Stimulated activated naive CD8-positive, alpha-beta T cell treated with anti-CD3 and anti-CD28 coated beads, Interleukin-15, Interleukin-2, amounts not matched to agents 100 ng/mL and 50 ng/mL, for 24 hours (primary cell): ENCODE results near the gene KCP.

Experiments used
- H3K27ac Mint-ChIP-seq: one replicate; pipeline ENCODE4 v1.8.0; 2021; ENCODE audit warnings: mild to moderate bottlenecking, mixed read lengths
- H3K27me3 Mint-ChIP-seq: one replicate; pipeline ENCODE4 v1.8.0; 2021; ENCODE audit warnings: mixed read lengths
- H3K36me3 Mint-ChIP-seq: one replicate; pipeline ENCODE4 v1.8.0; 2021; ENCODE audit warnings: low read depth, mixed read lengths
- H3K4me1 Mint-ChIP-seq: one replicate; pipeline ENCODE4 v1.8.0; 2021; ENCODE audit warnings: low read depth, mixed read lengths
- H3K4me3 Mint-ChIP-seq: one replicate; pipeline ENCODE4 v1.8.0; 2021; ENCODE audit warnings: mild to moderate bottlenecking, mixed read lengths
- H3K9me3 Mint-ChIP-seq: one replicate; pipeline ENCODE4 v1.8.0; 2021; ENCODE audit warnings: mixed read lengths

Gene KCP

GRCh38 chr7:128871050-128871449, 39.5 kb downstream of the KCP start:
- Mint-ChIP-seq H3K4me1 (peaks cover 7% of the 10 kb centered on the region), H3K9me3 (no peaks in the 10 kb centered on the region), H3K36me3 (no peaks in the 10 kb centered on the region), H3K27ac (no peak overlapping the region), H3K4me3 (peak overlapping the region; percentile 60), H3K27me3 (peaks cover 5% of the 10 kb centered on the region)

- Mint-ChIP-seq H3K27ac (no peak overlapping the region), H3K4me1 (peaks cover 11% of the 10 kb centered on the region), H3K27me3 (peaks cover 5% of the 10 kb centered on the region), H3K36me3 (peaks cover 10% of the 10 kb centered on the region), H3K4me3 (peak overlapping the region; percentile 60), H3K9me3 (no peaks in the 10 kb centered on the region)
These were observed 40.6 kb downstream of the KCP start for GRCh38 chr7:128869944-128870285.

- no peaks in the 10 kb centered on the region for H3K9me3 Mint-ChIP-seq
These were observed 41.2 kb downstream of the KCP start for GRCh38 chr7:128869138-128869943.

GRCh38 chr7:128868624-128869137, 41.8 kb downstream of the KCP start:
- H3K27me3 Mint-ChIP-seq: peaks cover 5% of the 10 kb centered on the region
- H3K9me3 Mint-ChIP-seq: no peaks in the 10 kb centered on the region
- peaks cover 19% of the 10 kb centered on the region for H3K4me1 Mint-ChIP-seq
- peaks cover 12% of the 10 kb centered on the region for H3K36me3 Mint-ChIP-seq
- H3K4me3 Mint-ChIP-seq: peak overlapping the region; percentile 58
- no peak overlapping the region for H3K27ac Mint-ChIP-seq

More at GRCh38 chr7:128869138-128869943, 41.2 kb downstream of the KCP start:
- Mint-ChIP-seq H3K27ac (no peak overlapping the region), H3K36me3 (peaks cover 12% of the 10 kb centered on the region), H3K4me1 (peaks cover 16% of the 10 kb centered on the region), H3K4me3 (no peak overlapping the region), H3K27me3 (peaks cover 5% of the 10 kb centered on the region)

GRCh38 chr7:128867842-128868623, 42.5 kb downstream of the KCP start:
- peaks cover 12% of the 10 kb centered on the region for H3K36me3 Mint-ChIP-seq
- H3K4me1 Mint-ChIP-seq: peaks cover 21% of the 10 kb centered on the region
- H3K27ac Mint-ChIP-seq: no peak overlapping the region
- H3K4me3 Mint-ChIP-seq: peak overlapping the region; percentile 58
- peaks cover 5% of the 10 kb centered on the region for H3K27me3 Mint-ChIP-seq
- H3K9me3 Mint-ChIP-seq: no peaks in the 10 kb centered on the region

GRCh38 chr7:128867241-128867640, 43.3 kb downstream of the KCP start:
- no peak overlapping the region for H3K4me3 Mint-ChIP-seq
- no peak overlapping the region for H3K27ac Mint-ChIP-seq

GRCh38 chr7:128865996-128866877, 44.3 kb downstream of the KCP start:
- Mint-ChIP-seq H3K27ac (no peak overlapping the region), H3K27me3 (peaks cover 5% of the 10 kb centered on the region)

More at GRCh38 chr7:128867241-128867640, 43.3 kb downstream of the KCP start:
- H3K36me3 Mint-ChIP-seq: peaks cover 16% of the 10 kb centered on the region
- H3K27me3 Mint-ChIP-seq: peaks cover 5% of the 10 kb centered on the region
- H3K4me1 Mint-ChIP-seq: peaks cover 26% of the 10 kb centered on the region
- H3K9me3 Mint-ChIP-seq: no peaks in the 10 kb centered on the region

GRCh38 chr7:128865303-128865702, 45.2 kb downstream of the KCP start:
- Mint-ChIP-seq H3K36me3 (peaks cover 16% of the 10 kb centered on the region), H3K9me3 (no peaks in the 10 kb centered on the region), H3K4me3 (no peak overlapping the region), H3K27ac (no peak overlapping the region), H3K27me3 (peaks cover 4% of the 10 kb centered on the region), H3K4me1 (peaks cover 26% of the 10 kb centered on the region)

More at GRCh38 chr7:128865996-128866877, 44.3 kb downstream of the KCP start:
- H3K36me3 Mint-ChIP-seq: peaks cover 16% of the 10 kb centered on the region
- no peak overlapping the region for H3K4me3 Mint-ChIP-seq
- no peaks in the 10 kb centered on the region for H3K9me3 Mint-ChIP-seq
- H3K4me1 Mint-ChIP-seq: peaks cover 29% of the 10 kb centered on the region

GRCh38 chr7:128863433-128863989, 47.0 kb downstream of the KCP start:
- H3K9me3 Mint-ChIP-seq: no peaks in the 10 kb centered on the region
- peak overlapping the region; percentile 93 for H3K27ac Mint-ChIP-seq
- H3K4me1 Mint-ChIP-seq: peaks cover 22% of the 10 kb centered on the region
- peak overlapping the region; percentile 93 for H3K4me3 Mint-ChIP-seq
- no peaks in the 10 kb centered on the region for H3K27me3 Mint-ChIP-seq
- peaks cover 16% of the 10 kb centered on the region for H3K36me3 Mint-ChIP-seq

GRCh38 chr7:128862571-128863432, 47.7 kb downstream of the KCP start, which contains the start of gene ATP6V1F:
ATP6V1F (plus strand) TSS chr7:128862856; CDS start chr7:128862905, 49 bp downstream.
- peaks cover 16% of the 10 kb centered on the region for H3K36me3 Mint-ChIP-seq
- H3K9me3 Mint-ChIP-seq: no peaks in the 10 kb centered on the region
- H3K4me3 Mint-ChIP-seq: peak within 1 kb of the TSS; percentile 93
- no peaks in the 10 kb centered on the region for H3K27me3 Mint-ChIP-seq
- H3K4me1 Mint-ChIP-seq: peaks cover 22% of the 10 kb centered on the region
- H3K27ac Mint-ChIP-seq: peak within 1 kb of the TSS; percentile 93

GRCh38 chr7:128861957-128862570, 48.4 kb downstream of the KCP start:
- H3K4me1 Mint-ChIP-seq: peaks cover 22% of the 10 kb centered on the region

GRCh38 chr7:128860158-128861073, 50.1 kb downstream of the KCP start:
- peak overlapping the region; percentile 17 for H3K27ac Mint-ChIP-seq

More at GRCh38 chr7:128861957-128862570, 48.4 kb downstream of the KCP start:
- Mint-ChIP-seq H3K27ac (peak overlapping the region; percentile 93), H3K9me3 (no peaks in the 10 kb centered on the region), H3K27me3 (no peaks in the 10 kb centered on the region), H3K4me3 (peak overlapping the region; percentile 93), H3K36me3 (peaks cover 16% of the 10 kb centered on the region)

More at GRCh38 chr7:128860158-128861073, 50.1 kb downstream of the KCP start:
- Mint-ChIP-seq H3K27me3 (no peaks in the 10 kb centered on the region), H3K36me3 (peaks cover 11% of the 10 kb centered on the region), H3K4me1 (peaks cover 22% of the 10 kb centered on the region), H3K9me3 (no peaks in the 10 kb centered on the region), H3K4me3 (no peak overlapping the region)
